GM12875 (cell line): ENCODE data around the gene LHX3.
A peak's percentile ranks its signal among the peaks of the same experiment; 100 is the strongest.

Experiments used
- H3K4me3 ChIP-seq: one replicate; pipeline ENCODE4 v1.5.1; 2011; ENCODE audit warnings: low read depth, low read length, control low read depth
- TF ChIP-seq, protein P1 (sequence below): IDR thresholded peaks from 2 replicates; pipeline ENCODE4 v1.5.1; 2011; ENCODE audit warnings: low read depth, mild to moderate bottlenecking, control low read depth, inconsistent platforms, low read length, moderate library complexity, borderline replicate concordance; ENCODE audit not compliant: insufficient read depth

The LHX3 gene

GRCh38 chr9:136230365-136230764 is 25.4 kb upstream of the LHX3 start:
- TF ChIP-seq, protein P1, sequence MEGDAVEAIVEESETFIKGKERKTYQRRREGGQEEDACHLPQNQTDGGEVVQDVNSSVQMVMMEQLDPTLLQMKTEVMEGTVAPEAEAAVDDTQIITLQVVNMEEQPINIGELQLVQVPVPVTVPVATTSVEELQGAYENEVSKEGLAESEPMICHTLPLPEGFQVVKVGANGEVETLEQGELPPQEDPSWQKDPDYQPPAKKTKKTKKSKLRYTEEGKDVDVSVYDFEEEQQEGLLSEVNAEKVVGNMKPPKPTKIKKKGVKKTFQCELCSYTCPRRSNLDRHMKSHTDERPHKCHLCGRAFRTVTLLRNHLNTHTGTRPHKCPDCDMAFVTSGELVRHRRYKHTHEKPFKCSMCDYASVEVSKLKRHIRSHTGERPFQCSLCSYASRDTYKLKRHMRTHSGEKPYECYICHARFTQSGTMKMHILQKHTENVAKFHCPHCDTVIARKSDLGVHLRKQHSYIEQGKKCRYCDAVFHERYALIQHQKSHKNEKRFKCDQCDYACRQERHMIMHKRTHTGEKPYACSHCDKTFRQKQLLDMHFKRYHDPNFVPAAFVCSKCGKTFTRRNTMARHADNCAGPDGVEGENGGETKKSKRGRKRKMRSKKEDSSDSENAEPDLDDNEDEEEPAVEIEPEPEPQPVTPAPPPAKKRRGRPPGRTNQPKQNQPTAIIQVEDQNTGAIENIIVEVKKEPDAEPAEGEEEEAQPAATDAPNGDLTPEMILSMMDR: no peak

GRCh38 chr9:136229096-136230065 is 24.5 kb upstream of the LHX3 start:
- no peak overlapping the region for H3K4me3 ChIP-seq
- TF ChIP-seq, protein P1: no peak

More at GRCh38 chr9:136230365-136230764, 25.4 kb upstream of the LHX3 start:
- no peak overlapping the region for H3K4me3 ChIP-seq

GRCh38 chr9:136228107-136228875 is 23.4 kb upstream of the LHX3 start:
- TF ChIP-seq, protein P1: no peak
- H3K4me3 ChIP-seq: no peak overlapping the region

DNA sequence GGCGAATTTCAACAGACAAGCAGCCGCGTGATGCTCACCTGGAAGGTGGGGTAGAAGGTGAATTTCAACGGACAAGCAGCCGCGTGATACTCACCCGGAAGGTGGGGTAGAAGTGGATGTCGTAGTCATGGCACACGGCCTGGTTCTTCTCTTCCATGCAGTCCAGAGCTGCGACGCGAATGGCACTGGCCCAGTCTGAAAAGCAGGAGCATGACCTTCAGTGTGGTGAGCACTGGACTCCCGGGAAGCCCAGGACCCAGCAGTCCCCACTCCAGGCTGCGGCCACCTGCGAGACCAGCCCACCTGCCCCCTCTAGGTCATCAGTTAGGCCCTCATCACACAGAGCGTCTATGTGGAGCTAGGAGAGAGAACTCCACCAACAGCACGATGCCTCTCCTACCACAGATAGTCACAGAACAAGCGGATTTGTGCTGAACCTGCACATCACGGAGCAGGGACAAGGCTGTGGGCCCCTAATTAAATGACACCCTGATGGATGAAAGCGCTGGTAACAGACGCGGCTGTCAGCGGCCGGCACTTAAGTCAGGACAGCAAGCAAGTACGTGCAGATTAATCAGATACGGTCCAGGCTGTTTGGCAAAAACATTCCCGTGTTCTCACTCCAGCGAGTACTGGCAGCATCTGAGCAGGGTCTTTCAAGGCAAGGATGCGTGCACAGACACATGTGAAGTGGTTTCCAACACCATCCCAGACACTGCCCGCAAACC is 21.9 kb upstream of the LHX3 start:
- TF ChIP-seq, protein P1: no peak
- no peak overlapping the region for H3K4me3 ChIP-seq

DNA sequence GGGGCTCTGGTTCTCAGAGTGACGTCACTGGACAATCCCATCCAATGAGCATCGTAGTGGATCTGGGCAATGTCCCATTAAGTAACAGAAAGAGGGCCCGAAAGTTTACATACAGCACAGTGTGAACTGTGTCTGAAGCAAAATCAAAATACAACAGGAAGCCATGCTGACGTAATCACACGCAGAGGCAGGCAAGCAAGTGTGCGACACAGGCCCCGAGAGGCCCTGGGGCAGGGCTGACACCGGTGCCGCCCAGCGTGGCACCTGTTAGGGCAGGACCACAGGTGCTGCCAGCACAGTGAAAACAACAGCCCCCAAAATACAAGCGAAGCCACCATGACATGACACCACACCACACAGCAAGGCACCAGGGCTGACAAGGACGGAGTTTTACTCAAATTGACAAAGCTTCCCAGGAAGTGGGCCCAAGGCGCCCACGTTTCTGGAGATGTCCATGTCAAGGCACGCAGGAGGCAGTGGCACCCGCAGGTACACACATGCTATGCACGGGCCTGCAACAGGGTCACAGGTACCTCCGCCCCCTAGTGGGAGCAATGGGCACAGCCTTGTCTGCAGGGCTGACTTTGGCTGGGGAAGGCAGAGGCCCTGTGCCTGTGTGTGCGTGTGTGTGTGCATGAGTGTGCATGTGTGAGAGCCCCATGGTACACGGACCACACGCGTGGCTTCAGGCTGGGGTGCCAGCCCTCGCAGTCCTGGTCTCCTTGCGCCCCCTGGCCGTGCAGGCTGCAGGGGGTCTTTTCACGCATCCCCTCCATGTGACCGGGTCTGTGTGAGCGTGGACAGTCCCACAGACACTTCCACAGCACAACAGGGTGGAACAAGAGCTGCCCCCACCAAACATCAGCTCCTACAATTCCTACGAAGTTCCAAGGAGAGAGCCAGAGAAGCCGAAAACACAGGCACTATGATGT is 21.1 kb upstream of the LHX3 start:
- H3K4me3 ChIP-seq: peak overlapping the region; percentile 1
- TF ChIP-seq, protein P1: peak; percentile 99

DNA sequence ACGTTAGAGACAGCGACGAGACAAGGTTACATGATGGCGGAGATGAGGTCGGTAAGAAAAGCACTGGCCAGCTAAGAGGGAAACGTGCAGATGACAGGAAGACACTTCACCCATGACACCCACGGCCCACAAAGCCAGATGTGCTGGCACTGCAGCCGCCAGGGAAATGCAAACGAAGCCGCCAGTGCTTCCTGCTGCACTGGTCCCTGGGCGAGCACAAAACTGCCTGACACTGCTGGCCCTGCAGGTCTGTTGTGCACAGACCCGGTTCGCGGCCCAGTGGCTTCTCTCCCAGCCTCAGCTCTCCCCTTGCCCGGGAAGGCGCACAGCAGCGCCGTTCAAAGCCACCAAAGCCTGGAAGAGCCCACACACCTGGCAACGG is 20.4 kb upstream of the LHX3 start:
- no peak overlapping the region for H3K4me3 ChIP-seq
- TF ChIP-seq, protein P1: 0 out of 2 replicates have a peak, but pooled peaks have one; percentile 1
